Stomach (tissue), 9 donors: Measurements from ENCODE around the gene MYO10. TPM values are rescaled to one million over a fixed set of nuclear protein-coding genes. Genes with fewer than 3 reads are reported as not detected.

Experiments
- DNase-seq, 2 donors: peaks; one replicate each; pipeline versions ENCODE4 v3.0.0 to v3.0.0-alpha.2; 2013 to 2019
- H3K27ac ChIP-seq, 5 donors: fragments of 200-600 bp in 4 of 5; sonication (generic) in 4 of 5; one replicate each; pipeline ENCODE4 v1.5.1; 2013 to 2019; ENCODE audit warnings: mild to moderate bottlenecking in 1 of 5, moderate library complexity in 1 of 5
- H3K27me3 ChIP-seq, 3 donors: fragments of 200-600 bp; sonication (generic); one replicate each; pipeline ENCODE4 v1.5.1; 2017 to 2019; ENCODE audit warnings: mixed run types in 1 of 3
- H3K36me3 ChIP-seq, 4 donors: fragments of 200-600 bp; sonication (generic); 1 replicate in 3 of 4; 2 replicates in 1 of 4; pipeline ENCODE4 v1.5.1; 2016 to 2019
- H3K4me1 ChIP-seq, 4 donors: fragments of 200-600 bp; sonication (generic); one replicate each; pipeline ENCODE4 v1.5.1; 2016 to 2019
- H3K4me3 ChIP-seq, 4 donors: fragments of 200-600 bp; sonication (generic) in 3 of 4; one replicate each; pipeline ENCODE4 v1.5.1; 2016 to 2019; ENCODE audit warnings: mild to moderate bottlenecking in 1 of 4
- H3K9me3 ChIP-seq, 4 donors: fragments of 200-600 bp; sonication (generic); one replicate each; pipeline ENCODE4 v1.5.1; 2016 to 2019
- CTCF ChIP-seq, 7 experiments: fragments of 450-650 bp in 4 of 7; fragments of 200-600 bp in 3 of 7; sonication (generic) in 3 of 7; IDR thresholded peaks; one replicate each; pipeline ENCODE4 v1.5.1; 2016 to 2019; ENCODE audit warnings: antibody characterized with exemption in 7 of 7, control low read depth in 2 of 7, mild to moderate bottlenecking in 1 of 7
- EP300 ChIP-seq: sonication (generic); formaldehyde crosslinking; IDR thresholded peaks from one replicate; pipeline ENCODE4 v1.6.1; 2017; ENCODE audit warnings: antibody characterized with exemption
- POLR2A ChIP-seq, 4 donors: fragments of 450-650 bp; IDR thresholded peaks; one replicate each; pipeline ENCODE4 v1.6.1; 2016; ENCODE audit warnings: antibody characterized with exemption in 4 of 4, control low read depth in 2 of 4, mild to moderate bottlenecking in 1 of 4, moderate library complexity in 1 of 4
- POLR2AphosphoS5 ChIP-seq, 3 donors: sonication (generic); formaldehyde crosslinking; IDR thresholded peaks; one replicate each; pipeline ENCODE4 v1.6.1; 2016; ENCODE audit warnings: antibody characterized with exemption in 3 of 3
- WGBS, 5 donors: extraction: QIAGEN DNeasy Blood & Tissue Kit in 3 of 5; methylation state at CpG; one replicate each; pipeline versions ENCODE4 v1.1.5 to v1.1.7; 2013 to 2018; 5-methylcytosine and 5-hydroxymethylcytosine counted together
- intact Hi-C: fragments of 100-400 bp; cut with DNase I; formaldehyde crosslinking; loops from one replicate; pipeline ENCODE4 v1.15.1; 2023; ENCODE audit warnings: low total_unique reads
- polyA plus RNA-seq, 3 donors: library from polyadenylated mRNA; stranded (reverse); fragments of 200-250 nt; gene quantifications; one replicate each; pipeline ENCODE4 v1.2.3, GENCODE V29; 2013
- total RNA-seq, 5 donors: library from RNA; depleted of rRNA; stranded (reverse); fragments of >200 nt; gene quantifications; one replicate each; pipeline versions ENCODE4 v1.1.0 to v1.2.3, GENCODE V29; 2014 to 2016
- donor health status: healthy with polysubstance abuse.
- donor health status: Bipolar disorder and iron deficiency.
- donor health status: healthy.

Gene MYO10
- total and polyA plus RNA-seq, 8 donors: 6.8 to 233 (median 76.5) TPM

GRCh38 chr5:16918156-16918555 lies 17.9 kb downstream of the MYO10 start:
- intact Hi-C loops: no loop called here
- H3K9me3 ChIP-seq: no peaks in the 10 kb centered on the region
- peaks cover 43 to 94% (median 77%) of the 10 kb centered on the region in 4 donors for H3K4me1 ChIP-seq
- TF ChIP-seq POLR2AphosphoS5 (IDR thresholded peaks at IDR 0.05): no peak
- TF ChIP-seq CTCF (IDR thresholded peaks at IDR 0.05): no peak
- TF ChIP-seq POLR2A (IDR thresholded peaks at IDR 0.05): no peak
- TF ChIP-seq EP300: no peak
- H3K27me3 ChIP-seq: no peaks in the 10 kb centered on the region
- DNase-seq: no peak
- WGBS, 5 donors: 75 to 84% (median 78%) methylated on average over 4 of the region's 4 CpGs
- no peak overlapping the region for H3K4me3 ChIP-seq
- peak overlapping the region in 2 of 5 donors; percentile 18 to 68 for H3K27ac ChIP-seq
- H3K36me3 ChIP-seq: peaks cover 0 to 3% (median 0%) of the 10 kb centered on the region in 4 donors

- WGBS, 5 donors: 58 to 74% (median 66%) methylated on average over 3 of the region's 3 CpGs
- intact Hi-C loops: no loop called here
- H3K27me3 ChIP-seq: no peaks in the 10 kb centered on the region
Measured at GRCh38 chr5:16916262-16916878, 19.7 kb downstream of the MYO10 start.

GRCh38 chr5:16914584-16914983 lies 21.5 kb downstream of the MYO10 start:
- Histone ChIP-seq H3K36me3 (peaks cover 0 to 3% (median 0%) of the 10 kb centered on the region in 4 donors), H3K4me3 (no peak overlapping the region), H3K27me3 (no peaks in the 10 kb centered on the region), H3K4me1 (peaks cover 30 to 83% (median 64%) of the 10 kb centered on the region in 4 donors), H3K27ac (peak overlapping the region; percentile 13 to 69 (median 53)), H3K9me3 (no peaks in the 10 kb centered on the region)
- 33 to 71% (median 42%) methylated on average over 6 of the region's 6 CpGs for WGBS, 5 donors
- intact Hi-C loops: no loop called here
- TF ChIP-seq EP300: no peak
- no peak for TF ChIP-seq POLR2AphosphoS5 (IDR thresholded peaks at IDR 0.05)
- TF ChIP-seq CTCF (IDR thresholded peaks at IDR 0.05): no peak
- no peak for TF ChIP-seq POLR2A (IDR thresholded peaks at IDR 0.05)
- DNase-seq: peak in 1 of 2 donors; percentile 43

More at GRCh38 chr5:16916262-16916878, 19.7 kb downstream of the MYO10 start:
- Histone ChIP-seq H3K9me3 (no peaks in the 10 kb centered on the region), H3K36me3 (peaks cover 0 to 3% (median 0%) of the 10 kb centered on the region in 4 donors), H3K27ac (peak overlapping the region in 3 of 5 donors; percentile 2 to 35 (median 12)), H3K4me3 (no peak overlapping the region), H3K4me1 (peaks cover 33 to 88% (median 69%) of the 10 kb centered on the region in 4 donors)
- TF ChIP-seq EP300 (no peak), POLR2AphosphoS5 (IDR thresholded peaks at IDR 0.05) (no peak), POLR2A (IDR thresholded peaks at IDR 0.05) (no peak), CTCF (IDR thresholded peaks at IDR 0.05) (no peak)
- no peak for DNase-seq

GRCh38 chr5:16914108-16914435 lies 22.0 kb downstream of the MYO10 start:
- WGBS, 5 donors: 26 to 50% (median 44%) methylated on average over 7 to 8 of the region's 8 CpGs
- H3K27me3 ChIP-seq: no peaks in the 10 kb centered on the region
- peak in 1 of 2 donors; percentile 61 for DNase-seq
- peak overlapping the region; percentile 13 to 69 (median 64) for H3K27ac ChIP-seq
- H3K4me3 ChIP-seq: no peak overlapping the region
- H3K4me1 ChIP-seq: peaks cover 25 to 83% (median 61%) of the 10 kb centered on the region in 4 donors
- intact Hi-C loops: no loop called here
- TF ChIP-seq EP300: no peak
- TF ChIP-seq CTCF (IDR thresholded peaks at IDR 0.05): no peak
- no peak for TF ChIP-seq POLR2AphosphoS5 (IDR thresholded peaks at IDR 0.05)
- no peak for TF ChIP-seq POLR2A (IDR thresholded peaks at IDR 0.05)
- no peaks in the 10 kb centered on the region for H3K9me3 ChIP-seq
- H3K36me3 ChIP-seq: peaks cover 0 to 3% (median 0%) of the 10 kb centered on the region in 4 donors
